Type B pancreatic cell (in vitro differentiated cells): ENCODE results near the gene DNER. TPM values are rescaled to one million over a fixed set of nuclear protein-coding genes. Genes with fewer than 3 reads are reported as not detected.
"Not testable (repeated sequence)": the region's sequence is repeated elsewhere in the genome, so short reads cannot be mapped to it uniquely, and the experiment has no call there.

Experiments used
- DNase-seq: peaks from one replicate; pipeline ENCODE4 v3.0.0; 2021; ENCODE audit warnings: mixed read lengths; ENCODE audit not compliant: unreplicated experiment; ENCODE audit errors: extremely low spot score
- H3K27ac Mint-ChIP-seq: 2 replicates; pipeline ENCODE4 v1.8.0; 2021; ENCODE audit warnings: mild to moderate bottlenecking, mixed read lengths
- H3K27me3 Mint-ChIP-seq: 2 replicates; pipeline ENCODE4 v1.8.0; 2021; ENCODE audit warnings: mixed read lengths
- H3K36me3 Mint-ChIP-seq: 2 replicates; pipeline ENCODE4 v1.8.0; 2021; ENCODE audit warnings: mixed read lengths
- H3K4me1 Mint-ChIP-seq: one replicate; pipeline ENCODE4 v1.8.0; 2021; ENCODE audit warnings: mixed read lengths; ENCODE audit not compliant: unreplicated experiment
- H3K4me3 Mint-ChIP-seq: 2 replicates; pipeline ENCODE4 v1.8.0; 2021; ENCODE audit warnings: mild to moderate bottlenecking, mixed read lengths
- H3K9me3 Mint-ChIP-seq: 2 replicates; pipeline ENCODE4 v1.8.0; 2021; ENCODE audit warnings: mixed read lengths
- total RNA-seq: library from RNA; stranded (reverse); gene quantifications from 2 replicates; pipeline ENCODE4 v1.2.1, GENCODE V29; 2021; ENCODE audit warnings: low replicate concordance
- TF ChIP-seq, protein P1 (sequence below): fragments of 200-600 bp; sonication (generic); conservative IDR thresholded peaks from 2 replicates; pipeline ENCODE4 v1.5.0; 2021; ENCODE audit warnings: antibody characterized with exemption, mild to moderate bottlenecking

DNER gene
- total RNA-seq, 1 donor from 2014 or later, result 15.9 TPM

DNA sequence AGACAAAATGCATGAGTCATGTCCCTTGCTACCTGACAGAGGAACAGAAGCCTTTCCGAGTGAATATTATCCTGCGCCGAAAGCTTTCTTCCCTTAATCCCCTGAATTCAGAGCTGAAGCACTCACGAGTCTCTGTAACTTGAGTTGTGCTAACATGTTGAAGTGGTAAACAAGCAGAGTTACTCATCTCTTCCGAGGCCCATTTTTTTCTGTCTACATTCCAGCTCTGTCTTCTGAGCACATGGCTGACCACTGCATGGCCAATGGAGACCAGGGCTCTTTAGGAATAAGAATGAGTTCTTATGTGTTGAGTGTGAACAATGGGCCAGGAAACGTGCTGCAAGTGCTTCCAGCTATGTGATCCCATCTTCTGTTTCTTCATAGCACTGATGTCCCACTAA lies 370.2 kb downstream of the DNER start:
- no peak overlapping the region for H3K27ac Mint-ChIP-seq
- peaks cover 6% of the 10 kb centered on the region for H3K9me3 Mint-ChIP-seq
- H3K36me3 Mint-ChIP-seq, result no peaks in the 10 kb centered on the region
- H3K4me1 Mint-ChIP-seq, result no peaks in the 10 kb centered on the region
- DNase-seq, result no peak
- no peak overlapping the region for H3K4me3 Mint-ChIP-seq
- TF ChIP-seq, protein P1, sequence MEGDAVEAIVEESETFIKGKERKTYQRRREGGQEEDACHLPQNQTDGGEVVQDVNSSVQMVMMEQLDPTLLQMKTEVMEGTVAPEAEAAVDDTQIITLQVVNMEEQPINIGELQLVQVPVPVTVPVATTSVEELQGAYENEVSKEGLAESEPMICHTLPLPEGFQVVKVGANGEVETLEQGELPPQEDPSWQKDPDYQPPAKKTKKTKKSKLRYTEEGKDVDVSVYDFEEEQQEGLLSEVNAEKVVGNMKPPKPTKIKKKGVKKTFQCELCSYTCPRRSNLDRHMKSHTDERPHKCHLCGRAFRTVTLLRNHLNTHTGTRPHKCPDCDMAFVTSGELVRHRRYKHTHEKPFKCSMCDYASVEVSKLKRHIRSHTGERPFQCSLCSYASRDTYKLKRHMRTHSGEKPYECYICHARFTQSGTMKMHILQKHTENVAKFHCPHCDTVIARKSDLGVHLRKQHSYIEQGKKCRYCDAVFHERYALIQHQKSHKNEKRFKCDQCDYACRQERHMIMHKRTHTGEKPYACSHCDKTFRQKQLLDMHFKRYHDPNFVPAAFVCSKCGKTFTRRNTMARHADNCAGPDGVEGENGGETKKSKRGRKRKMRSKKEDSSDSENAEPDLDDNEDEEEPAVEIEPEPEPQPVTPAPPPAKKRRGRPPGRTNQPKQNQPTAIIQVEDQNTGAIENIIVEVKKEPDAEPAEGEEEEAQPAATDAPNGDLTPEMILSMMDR, result no peak
- peaks cover 4% of the 10 kb centered on the region for H3K27me3 Mint-ChIP-seq

DNA sequence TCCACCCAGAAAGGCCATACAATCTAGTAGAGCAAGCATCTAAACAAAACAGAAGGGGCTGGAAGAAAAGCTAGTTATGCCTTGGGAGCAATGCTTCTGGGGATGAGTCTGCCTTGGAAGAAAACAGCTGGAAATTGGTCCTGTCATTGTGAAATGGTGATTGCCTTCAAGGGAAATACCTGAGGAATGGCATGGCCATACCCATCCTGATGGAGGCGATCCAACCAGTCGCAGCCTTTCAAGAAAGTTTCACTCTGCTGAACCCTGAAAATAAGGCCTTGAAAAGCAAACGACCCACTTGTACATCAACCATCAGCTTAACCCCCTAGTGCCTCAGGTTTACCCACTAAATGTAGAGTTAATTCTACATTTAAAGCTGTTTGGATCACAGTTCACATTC lies 370.7 kb downstream of the DNER start:
- no peaks in the 10 kb centered on the region for H3K4me1 Mint-ChIP-seq
- H3K27ac Mint-ChIP-seq, result no peak overlapping the region
- H3K9me3 Mint-ChIP-seq, result peaks cover 6% of the 10 kb centered on the region
- no peaks in the 10 kb centered on the region for H3K36me3 Mint-ChIP-seq
- DNase-seq, result no peak
- TF ChIP-seq, protein P1, result no peak
- peaks cover 4% of the 10 kb centered on the region for H3K27me3 Mint-ChIP-seq
- H3K4me3 Mint-ChIP-seq, result no peak overlapping the region

DNA sequence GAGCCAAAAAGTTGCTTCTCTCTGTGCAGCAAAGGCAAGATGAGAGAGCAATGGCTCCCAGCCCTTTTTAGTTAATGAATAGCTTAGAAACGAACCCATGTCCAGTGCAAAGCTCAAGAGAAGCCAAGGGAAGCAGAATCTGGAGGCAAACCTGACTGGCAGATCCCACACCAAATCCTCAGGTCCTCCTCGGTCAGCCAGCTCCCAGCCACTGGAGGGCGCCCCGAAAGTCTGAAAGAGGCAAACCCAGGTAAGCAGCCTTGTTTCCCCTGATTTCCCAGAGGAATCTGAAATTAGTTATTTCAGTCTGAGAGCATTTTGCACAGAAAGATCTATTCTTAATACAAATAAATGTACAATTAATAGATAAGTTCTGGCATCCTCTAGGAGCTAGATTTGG lies 372.0 kb downstream of the DNER start:
- Mint-ChIP-seq H3K27me3 (peaks cover 4% of the 10 kb centered on the region), H3K9me3 (no peaks in the 10 kb centered on the region), H3K4me1 (no peaks in the 10 kb centered on the region), H3K27ac (no peak overlapping the region), H3K4me3 (no peak overlapping the region), H3K36me3 (no peaks in the 10 kb centered on the region)
- no peak for DNase-seq
- TF ChIP-seq, protein P1, result peak; percentile 66

DNA sequence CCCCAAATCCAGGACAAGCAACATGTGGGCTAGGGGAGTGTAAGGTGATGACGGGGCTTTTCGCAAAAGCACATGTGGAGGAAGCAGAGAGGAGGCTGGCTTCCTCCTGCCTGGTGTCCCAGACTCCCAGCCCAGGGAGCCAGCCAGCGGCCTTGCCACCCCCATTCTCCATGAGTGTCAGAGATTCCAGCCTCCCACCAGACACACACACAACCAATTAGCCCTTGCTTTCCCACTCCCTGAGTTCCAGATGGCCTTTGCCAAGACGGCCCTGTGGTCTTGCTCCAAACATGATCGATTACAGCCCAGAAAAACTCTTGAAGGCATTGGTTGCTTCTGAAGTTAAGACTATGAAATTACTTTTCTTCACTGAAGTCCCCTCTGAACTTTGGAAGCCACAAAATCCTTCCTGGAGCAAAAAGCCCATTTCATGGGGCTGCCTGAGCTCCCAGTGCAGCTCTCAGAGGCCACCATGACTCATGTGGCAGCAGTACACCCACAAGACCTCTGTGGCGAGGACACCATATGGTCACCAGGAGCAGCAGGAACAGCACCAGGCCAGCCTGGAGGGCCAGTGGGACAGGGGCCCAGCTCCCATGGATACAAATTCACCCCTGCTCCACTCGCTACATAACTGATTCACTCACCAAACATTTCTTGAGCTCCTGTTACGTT lies 374.1 kb downstream of the DNER start:
- TF ChIP-seq, protein P1, result no peak
- Mint-ChIP-seq H3K36me3 (no peaks in the 10 kb centered on the region), H3K9me3 (no peaks in the 10 kb centered on the region), H3K4me3 (no peak overlapping the region), H3K27me3 (peaks cover 2% of the 10 kb centered on the region), H3K27ac (no peak overlapping the region), H3K4me1 (peaks cover 9% of the 10 kb centered on the region)
- no peak for DNase-seq

DNA sequence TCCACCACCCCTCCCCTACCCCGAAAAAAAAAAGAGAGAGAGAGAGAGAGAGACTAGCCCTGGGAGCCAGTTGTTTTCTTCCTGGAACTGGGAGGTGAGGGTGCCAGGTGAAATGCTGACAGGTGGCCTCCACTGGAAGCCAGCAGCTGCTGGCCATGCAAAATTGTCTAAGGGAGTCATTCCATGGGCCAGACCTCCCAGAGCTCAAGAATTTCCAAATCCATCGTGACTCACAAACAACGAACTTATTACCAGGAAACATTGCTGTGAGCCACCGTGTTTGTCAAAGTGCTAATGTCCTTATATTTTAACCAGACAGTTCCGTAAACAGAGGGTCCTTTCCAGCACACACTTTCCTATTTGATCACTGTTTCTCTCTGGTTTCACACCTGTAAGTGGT lies 374.7 kb downstream of the DNER start:
- Mint-ChIP-seq H3K9me3 (no peaks in the 10 kb centered on the region), H3K4me1 (peaks cover 9% of the 10 kb centered on the region), H3K27ac (no peak overlapping the region), H3K27me3 (no peaks in the 10 kb centered on the region), H3K36me3 (no peaks in the 10 kb centered on the region), H3K4me3 (no peak overlapping the region)
- TF ChIP-seq, protein P1, result no peak
- DNase-seq, result no peak

DNA sequence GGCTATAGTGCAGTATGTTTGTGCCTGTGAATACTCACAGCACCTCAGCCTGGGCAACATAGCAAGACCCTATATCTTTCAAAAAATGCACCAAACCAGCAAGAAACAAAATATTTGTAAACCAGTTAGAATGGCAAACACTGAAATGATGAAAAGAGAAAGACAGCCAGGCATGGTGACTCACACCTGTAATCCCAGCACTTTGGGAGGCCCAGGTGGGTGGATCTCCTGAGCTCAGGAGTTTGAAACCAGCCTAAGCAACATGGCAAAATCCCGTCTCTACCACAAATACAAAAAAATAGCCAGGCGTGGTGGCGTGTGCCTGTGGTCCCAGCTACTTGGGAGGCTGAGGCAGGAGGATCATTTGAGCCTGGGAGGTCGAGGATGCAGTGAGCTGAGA lies 375.2 kb downstream of the DNER start:
- H3K4me1 Mint-ChIP-seq, result not testable (repeated sequence)

More for the DNA sequence above, 375.2 kb downstream of the DNER start:
- not testable (repeated sequence) for H3K9me3 Mint-ChIP-seq, H3K27ac Mint-ChIP-seq, DNase-seq, H3K27me3 Mint-ChIP-seq, H3K4me3 Mint-ChIP-seq, H3K36me3 Mint-ChIP-seq
